A549 treated with RU486 at 1 μM for 4 hours (cell line): Measurements from ENCODE around the gene GPR26. TPM values are rescaled to one million over a fixed set of nuclear protein-coding genes. Genes with fewer than 3 reads are reported as not detected.

Experiments
- total RNA-seq: library from RNA; stranded (reverse); fragments of 200-300 nt; extraction: Qiagen RNA extraction; gene quantifications from 5 replicates; pipeline ENCODE4 v1.2.3, GENCODE V29; 2022; ENCODE audit warnings: low read depth

Gene GPR26
- total RNA-seq = not detected in 5 replicates

GRCh38 chr10:123666318-123667236, at the start of gene GPR26:
Gene GPR26 (plus strand): TSS chr10:123666355. CDS start chr10:123666408, 53 bp downstream.

Other genes with a start within 250 kb of the GPR26 start
- gene CPXM2, start 225.5 kb downstream of the GPR26 start, total RNA-seq = not detected in 5 replicates